GM19099 (cell line): Measurements from ENCODE around the gene DNLZ.

Source experiments
- POLR2A ChIP-seq: IDR thresholded peaks from 3 replicates; pipeline ENCODE4 v1.6.1; 2011; ENCODE audit warnings: low read depth; ENCODE audit not compliant: insufficient read length; ENCODE audit errors: extremely low read depth

The DNLZ gene

GRCh38 chr9:136400038-136400834 lies 36.7 kb upstream of the DNLZ start, which contains the start of gene SNAPC4:
SNAPC4 (minus strand) TSS chr9:136400170; CDS start chr9:136398428, 1,742 bp downstream.
- peak; percentile 89 for TF ChIP-seq POLR2A

DNA sequence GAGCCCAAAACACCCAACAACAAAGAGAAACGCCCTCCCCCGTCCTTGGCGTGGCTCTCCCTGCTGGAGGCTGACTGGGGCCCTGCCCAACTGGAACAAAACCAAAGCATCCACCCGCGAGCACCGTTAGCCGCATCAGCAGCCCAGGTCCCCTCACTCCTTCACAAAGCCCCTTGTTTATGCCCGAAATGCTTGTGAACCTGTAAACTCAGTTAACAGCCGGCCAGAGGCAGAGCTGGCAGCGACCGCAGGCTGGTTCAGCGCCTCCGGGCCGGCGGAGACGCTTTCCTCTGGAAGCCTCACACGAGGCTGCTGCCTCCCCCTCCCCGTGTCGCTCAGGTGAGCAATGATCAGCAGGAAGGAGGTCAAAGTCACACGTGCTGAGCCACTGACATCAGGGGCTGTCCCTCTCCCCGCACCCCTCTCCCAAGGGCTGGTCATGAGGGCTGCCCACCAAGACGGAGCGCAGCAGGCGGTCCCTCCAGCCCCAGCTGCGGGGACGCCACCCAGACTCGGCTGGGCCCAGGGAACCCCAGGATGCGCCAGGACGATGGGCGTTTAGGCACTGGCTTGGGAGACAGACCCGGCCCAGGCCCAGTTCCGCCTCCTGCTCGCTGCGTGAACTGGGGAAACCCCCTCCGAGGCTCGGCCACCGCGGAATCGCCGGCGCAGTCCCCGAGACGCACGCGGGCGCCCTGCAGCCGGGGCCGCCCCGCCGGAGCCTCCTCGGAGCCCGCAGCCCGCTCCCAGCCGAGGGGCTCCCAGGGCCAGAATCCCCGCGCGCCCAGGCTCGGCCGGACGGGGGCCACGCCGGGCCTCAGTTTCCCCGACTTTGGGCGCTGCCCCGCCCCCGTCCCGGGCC lies 35.9 kb upstream of the DNLZ start:
- TF ChIP-seq POLR2A = no peak

DNA sequence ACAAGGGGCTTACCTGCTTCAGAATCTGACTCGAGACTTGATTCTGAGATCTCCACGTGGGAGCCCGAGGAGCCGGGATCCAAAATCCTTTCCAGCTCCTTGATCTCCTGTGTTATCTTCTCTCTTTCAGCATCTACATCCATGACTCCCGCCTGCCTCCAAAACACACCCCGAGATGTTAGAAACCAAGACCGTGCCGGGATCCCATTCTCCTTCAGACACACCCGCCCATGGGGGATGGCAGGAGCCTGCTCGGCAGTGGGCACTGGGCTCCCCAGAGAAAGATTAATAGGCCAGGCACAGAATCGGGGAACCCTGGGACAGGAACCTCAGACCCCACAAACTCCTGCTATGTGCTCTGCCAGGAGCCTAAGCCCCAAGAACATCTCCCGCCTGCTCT lies 34.7 kb upstream of the DNLZ start:
- no peak for TF ChIP-seq POLR2A

- no peak for TF ChIP-seq POLR2A
Measured at GRCh38 chr9:136397643-136398042, 34.1 kb upstream of the DNLZ start.

DNA sequence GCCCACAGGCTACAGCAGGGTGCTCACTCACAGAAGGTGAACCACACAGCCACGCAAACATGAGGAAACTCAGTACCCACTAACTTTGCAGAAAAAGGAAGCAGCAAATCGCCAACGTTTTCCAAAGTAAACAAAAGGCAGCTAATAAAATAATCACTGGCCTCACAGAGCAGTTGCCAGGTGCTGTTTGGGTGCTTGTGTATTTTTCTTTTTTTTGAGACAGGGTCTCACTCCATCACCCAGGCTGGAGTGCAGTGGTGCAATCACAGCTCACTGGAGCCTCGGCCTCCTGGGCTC lies 32.6 kb upstream of the DNLZ start:
- no peak for TF ChIP-seq POLR2A

DNA sequence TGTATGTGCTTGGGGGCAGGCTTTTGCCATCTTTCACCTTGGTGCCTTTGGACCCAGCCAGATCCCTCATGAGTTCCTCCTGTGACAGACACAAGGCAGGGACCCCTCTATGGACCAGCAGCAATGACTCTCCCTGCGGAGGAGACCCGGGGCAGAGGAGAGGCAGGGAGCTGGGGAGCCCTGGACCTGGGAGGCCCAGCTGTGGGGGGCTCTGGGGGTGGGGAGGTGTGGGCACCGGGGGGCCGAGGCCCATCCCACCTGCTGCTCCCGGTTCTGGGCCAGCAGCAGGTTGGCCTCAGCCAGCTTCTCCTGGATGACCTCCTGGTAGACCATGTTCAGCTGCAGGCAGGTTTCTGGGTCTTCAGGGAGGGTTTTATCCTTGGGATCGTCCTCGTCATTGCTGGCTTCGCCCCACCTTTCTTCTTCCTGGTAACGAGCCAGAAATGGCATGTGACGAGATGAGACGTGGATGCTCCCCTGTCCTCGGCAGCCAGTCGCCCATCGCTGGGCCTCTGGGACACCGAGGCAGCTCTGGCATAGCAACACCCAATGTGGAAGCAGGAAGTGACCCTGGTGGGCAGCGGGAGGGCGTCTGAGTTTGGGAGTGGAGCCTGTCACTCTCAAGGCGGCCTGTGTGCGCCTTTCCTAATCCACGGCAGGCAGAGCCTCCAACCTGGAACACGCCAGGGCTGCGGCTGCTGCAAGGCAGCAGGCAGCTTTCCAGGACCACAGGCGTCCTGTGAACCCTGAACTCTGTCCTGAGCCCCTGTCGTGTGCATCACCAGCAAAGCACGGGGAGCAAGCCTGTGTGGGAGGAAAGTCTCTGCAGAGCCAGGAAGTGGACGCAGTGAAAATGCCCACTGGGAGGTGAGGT lies 32.0 kb upstream of the DNLZ start:
- TF ChIP-seq POLR2A = no peak

DNA sequence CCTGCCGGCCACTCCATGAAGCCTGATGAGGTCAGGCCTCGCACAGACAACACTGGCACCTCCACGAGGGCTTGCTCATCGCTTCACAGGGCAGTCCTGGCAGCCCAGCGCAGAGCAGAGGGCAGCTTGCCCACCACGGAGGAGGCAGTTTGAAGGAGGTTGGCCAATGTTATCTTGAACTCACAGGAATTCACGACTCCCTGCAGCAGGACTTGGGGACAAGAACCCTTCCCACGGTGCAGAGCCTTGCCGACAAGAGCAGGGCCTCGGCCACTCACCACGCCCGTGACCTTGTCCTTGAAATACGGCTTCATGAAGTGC lies 31.4 kb upstream of the DNLZ start:
- no peak for TF ChIP-seq POLR2A

DNA sequence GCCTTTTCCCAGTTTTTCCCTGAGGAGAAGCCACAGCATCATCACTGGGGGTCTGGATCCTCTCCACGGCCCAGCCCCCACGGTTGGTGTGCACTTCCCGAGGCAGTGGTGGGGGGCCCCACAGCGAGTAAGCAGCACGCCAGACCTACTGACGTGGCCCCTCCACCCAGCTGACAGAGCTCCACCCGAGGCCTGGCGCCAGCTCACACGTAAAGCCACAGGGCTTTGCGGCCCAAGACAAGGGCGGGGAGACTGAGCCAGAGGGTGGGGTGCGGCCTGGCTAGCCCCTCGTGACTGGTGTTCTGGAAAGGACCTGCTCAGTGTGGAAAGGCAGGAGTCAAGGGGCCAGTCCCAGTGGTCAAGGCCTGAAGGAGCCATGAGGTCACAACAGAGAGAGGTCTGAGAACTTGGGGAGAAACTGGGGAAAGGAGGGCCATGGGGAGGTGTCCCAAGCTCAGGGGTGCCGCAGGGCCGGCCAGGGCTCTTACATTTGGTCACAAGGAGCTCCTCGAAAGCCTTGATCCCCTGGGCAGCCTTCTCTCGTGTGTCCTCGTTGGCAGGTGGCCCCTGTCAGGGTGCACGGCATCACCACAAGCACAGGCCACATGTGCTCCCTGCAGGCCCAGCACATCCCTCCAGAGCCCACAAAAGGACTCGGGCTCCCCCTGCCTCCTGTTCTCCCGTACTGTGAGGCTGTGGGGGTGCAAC lies 30.9 kb upstream of the DNLZ start:
- TF ChIP-seq POLR2A = no peak

GRCh38 chr9:136393531-136393930 lies 30.0 kb upstream of the DNLZ start:
- no peak for TF ChIP-seq POLR2A

GRCh38 chr9:136392538-136393449 lies 29.2 kb upstream of the DNLZ start:
- no peak for TF ChIP-seq POLR2A

DNA sequence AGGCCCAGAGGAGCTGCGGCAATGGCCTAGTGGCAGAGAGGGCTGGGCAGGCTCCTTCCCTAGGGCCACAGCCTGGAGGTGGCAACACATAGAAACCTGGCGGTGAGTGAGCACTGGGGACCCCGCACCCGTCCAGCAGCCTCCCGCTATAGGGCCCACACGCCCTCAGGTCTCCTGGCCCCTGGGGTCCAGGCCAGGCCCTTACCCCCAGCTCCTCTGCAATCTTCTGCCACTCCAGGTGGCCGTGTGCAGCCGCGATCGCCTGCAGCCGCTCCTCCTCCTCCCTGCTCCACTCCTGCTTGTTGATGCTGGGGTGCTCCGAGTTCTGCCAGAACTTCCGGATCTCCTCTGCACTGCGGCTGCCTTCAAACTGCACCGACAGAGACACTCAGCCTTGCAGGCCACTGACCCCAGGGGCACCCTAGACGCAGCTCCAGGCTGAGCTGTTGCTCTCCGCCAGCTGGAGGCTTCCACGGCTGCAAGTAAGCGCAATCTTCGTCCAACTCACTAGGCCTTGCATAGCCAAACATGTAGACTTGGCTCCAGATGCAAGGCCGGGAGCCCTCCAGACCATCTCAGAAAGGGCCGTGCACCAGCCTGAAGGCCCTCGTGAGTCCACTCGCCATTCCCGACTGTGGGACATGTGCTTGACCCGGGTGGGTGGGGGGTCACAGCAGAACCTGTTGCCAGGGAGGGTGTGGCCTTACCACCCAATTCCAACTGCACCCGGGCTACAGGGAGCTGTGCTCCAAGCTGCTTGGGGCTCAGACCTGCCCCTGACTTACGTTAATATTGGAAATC lies 28.4 kb upstream of the DNLZ start:
- TF ChIP-seq POLR2A = no peak

DNA sequence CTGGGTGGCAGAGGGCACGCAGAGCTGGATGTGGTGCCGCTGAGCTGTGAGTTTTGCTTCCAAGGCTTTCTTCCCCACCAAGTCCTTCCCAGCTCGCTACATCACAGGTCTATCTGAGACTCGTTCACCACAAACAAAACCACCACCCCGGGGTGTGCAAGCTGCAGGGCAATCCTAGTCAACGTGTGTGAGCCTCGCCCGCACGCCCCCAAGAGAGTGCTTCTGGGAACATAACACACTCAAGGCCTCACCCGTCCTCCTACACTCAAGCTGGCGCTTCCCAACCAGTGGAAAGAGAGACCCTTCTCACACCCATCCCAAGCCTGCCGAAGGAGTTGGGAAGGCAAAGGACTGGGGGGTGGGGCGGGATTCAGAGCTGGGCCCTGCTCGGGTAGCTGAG lies 25.9 kb upstream of the DNLZ start:
- no peak for TF ChIP-seq POLR2A

DNA sequence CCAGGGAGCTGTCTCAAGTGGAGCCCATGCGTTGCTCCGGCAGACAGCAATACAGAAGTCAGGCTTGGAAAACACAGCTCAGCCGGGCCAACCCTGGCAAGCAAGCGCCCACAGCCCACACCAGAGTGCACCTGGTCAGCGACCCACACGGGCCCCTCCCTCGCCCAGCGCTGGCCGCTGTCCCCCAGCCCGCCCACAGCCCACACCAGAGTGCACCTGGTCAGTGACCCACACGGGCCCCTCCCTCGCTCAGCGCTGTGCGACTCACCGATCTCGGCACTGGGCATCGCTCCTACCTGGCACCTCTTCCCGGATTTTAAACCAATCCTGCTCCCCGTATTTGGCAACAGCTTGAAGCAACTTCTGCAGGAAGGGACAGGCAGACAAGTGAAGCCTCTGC lies 23.7 kb upstream of the DNLZ start:
- no peak for TF ChIP-seq POLR2A
